Heart left ventricle (tissue), 16 donors: ENCODE results near the gene TRPV6. TPM values are rescaled to one million over a fixed set of nuclear protein-coding genes. Genes with fewer than 3 reads are reported as not detected.

ENCODE experiments used
- ATAC-seq, 4 donors: fragments of 200-7000 bp; cut with Tn5 transposase; one replicate each; pipeline ENCODE4 v1.9.1; 2020 to 2022; ENCODE audit warnings: moderate library complexity in 4 of 4, mild to moderate bottlenecking in 3 of 4, moderate number of reproducible peaks in 1 of 4
- DNase-seq, 5 donors: peaks; one replicate each; pipeline ENCODE4 v3.0.0-alpha.2; 2020
- H3K27ac ChIP-seq, 12 donors: fragments of 200-600 bp; sonication (generic) in 4 of 12; one replicate each; pipeline versions ENCODE4 v1.5.0 to v1.8.0; 2016 to 2022; ENCODE audit warnings: mild to moderate bottlenecking in 2 of 12
- H3K27me3 ChIP-seq, 9 donors: fragments of 200-600 bp; sonication (generic) in 2 of 9; one replicate each; pipeline versions ENCODE4 v1.5.1 to v1.8.0; 2016 to 2022; ENCODE audit warnings: mild to moderate bottlenecking in 3 of 9
- H3K36me3 ChIP-seq, 9 donors: fragments of 200-600 bp; sonication (generic) in 2 of 9; one replicate each; pipeline versions ENCODE4 v1.5.0 to v1.8.0; 2018 to 2022; ENCODE audit warnings: mild to moderate bottlenecking in 2 of 9
- H3K4me1 ChIP-seq, 12 donors: fragments of 200-600 bp; sonication (generic) in 4 of 12; one replicate each; pipeline versions ENCODE4 v1.5.0 to v1.8.0; 2016 to 2022; ENCODE audit warnings: mild to moderate bottlenecking in 3 of 12
- H3K4me3 ChIP-seq, 12 donors: fragments of 200-600 bp; sonication (generic) in 4 of 12; one replicate each; pipeline versions ENCODE4 v1.5.0 to v1.8.0; 2017 to 2022; ENCODE audit warnings: mild to moderate bottlenecking in 9 of 12, moderate library complexity in 4 of 12
- H3K9me3 ChIP-seq, 12 donors: fragments of 200-600 bp; sonication (generic) in 4 of 12; one replicate each; pipeline versions ENCODE4 v1.5.0 to v1.8.0; 2016 to 2022; ENCODE audit warnings: mild to moderate bottlenecking in 1 of 12
- POLR2A ChIP-seq, 2 donors: fragments of 450-650 bp; IDR thresholded peaks; one replicate each; pipeline ENCODE4 v1.6.1; 2017; ENCODE audit warnings: antibody characterized with exemption in 2 of 2, mild to moderate bottlenecking in 2 of 2, moderate library complexity in 2 of 2
- WGBS, 4 donors: extraction: QIAGEN DNeasy Blood & Tissue Kit in 2 of 4; methylation state at CpG; one replicate each; pipeline versions ENCODE4 v1.1.5 to v1.1.7; 2013 to 2018; 5-methylcytosine and 5-hydroxymethylcytosine counted together
- intact Hi-C, 10 donors: fragments of 100-400 bp; cut with DNase I; formaldehyde crosslinking; loops; one replicate each; pipeline versions ENCODE4 v1.11.1 to v1.14.2; 2022
- polyA plus RNA-seq, 2 donors: library from polyadenylated mRNA; stranded (reverse); fragments of 200-250 nt; gene quantifications; one replicate each; pipeline ENCODE4 v1.2.3, GENCODE V29; 2013
- total RNA-seq, 9 donors: library from RNA; depleted of rRNA in 2 of 9; stranded (reverse); fragments of >200 nt in 2 of 9; fragmentation: NEBNext Ultra II Directional in 3 of 9; extraction: Animal tissue kit (Norgen Biotek cat#: 25700) in 3 of 9; gene quantifications; one replicate each; pipeline versions ENCODE4 v1.1.0 to v1.2.4, GENCODE V29; 2016 to 2023
- TF ChIP-seq, protein P1 (sequence below), 12 donors: fragments of 200-600 bp; sonication (generic) in 4 of 12; IDR thresholded peaks; one replicate each; pipeline versions ENCODE4 v1.5.0 to v1.8.0; 2018 to 2022; ENCODE audit warnings: antibody characterized with exemption in 12 of 12, mild to moderate bottlenecking in 5 of 12
- donor health status: ischemic (EF 13 %, LVEDD 7.1; RV severe dilation, severe dysfunction).
- donor health status: healthy with polysubstance abuse.
- donor health status: DM: no; HTN: yes; CAD: no.
- donor health status: DM: no; HTN: no; CAD: no.
- donor health status: ischemic (EF 25% LVEDD 6.9; RV normal size, moderate dysfunction).
- donor health status: ischemic (EF 25% LVEDD 5.7; RV mildly dilated, moderate dysfunction).
- donor health status: healthy.
- donor health status: DM: yes; HTN: yes; CAD: no.
- donor health status: ischemic (EF 35%, LVEDD 5.7; RV mildly dilated, moderate dysfunction).
- donor health status: nonischemic (EF 11% LVEDD 7.7; RV severe dilation, severe dysfunction).
- donor health status: DM: yes; HTN: yes; CAD: no.
- donor health status: PGD.
- donor health status: ischemic (EF 29% LVEDD 5.4; RV normal size, mild dysfunction).
- donor health status: nonischemic (EF 23%, LVEDD 6.1; RV moderate dilation, normal function).

TRPV6 gene
- total and polyA plus RNA-seq, 11 donors = 0.68 TPM; not detected in 10

DNA sequence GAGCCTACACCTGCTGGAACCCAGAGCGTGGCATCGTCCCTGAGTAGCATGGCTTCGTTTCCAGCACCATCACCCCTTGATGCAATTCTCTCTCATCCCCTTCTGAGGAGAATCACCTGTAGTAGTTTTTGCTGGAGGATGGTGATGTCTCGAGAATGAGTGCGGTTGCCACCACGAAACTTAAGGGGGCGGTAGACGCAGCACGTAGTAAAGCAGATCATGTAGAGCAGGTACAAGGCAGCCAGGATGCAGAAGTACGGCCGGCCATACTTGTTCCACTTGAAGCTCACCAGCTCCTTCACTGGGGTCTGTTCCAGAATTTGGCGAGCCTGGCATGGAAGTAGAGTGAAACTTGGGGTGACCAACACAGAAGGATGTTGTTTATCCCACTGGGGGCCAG, 39.9 kb upstream of the TRPV6 start:
- Histone ChIP-seq H3K36me3 (no peaks in the 10 kb centered on the region), H3K4me3 (no peak overlapping the region), H3K27me3 (no peaks in the 10 kb centered on the region), H3K9me3 (no peaks in the 10 kb centered on the region), H3K27ac (no peak overlapping the region), H3K4me1 (peaks cover 0 to 8% (median 0%) of the 10 kb centered on the region in 12 donors)
- TF ChIP-seq POLR2A (IDR thresholded peaks at IDR 0.05) = no peak
- TF ChIP-seq, protein P1, sequence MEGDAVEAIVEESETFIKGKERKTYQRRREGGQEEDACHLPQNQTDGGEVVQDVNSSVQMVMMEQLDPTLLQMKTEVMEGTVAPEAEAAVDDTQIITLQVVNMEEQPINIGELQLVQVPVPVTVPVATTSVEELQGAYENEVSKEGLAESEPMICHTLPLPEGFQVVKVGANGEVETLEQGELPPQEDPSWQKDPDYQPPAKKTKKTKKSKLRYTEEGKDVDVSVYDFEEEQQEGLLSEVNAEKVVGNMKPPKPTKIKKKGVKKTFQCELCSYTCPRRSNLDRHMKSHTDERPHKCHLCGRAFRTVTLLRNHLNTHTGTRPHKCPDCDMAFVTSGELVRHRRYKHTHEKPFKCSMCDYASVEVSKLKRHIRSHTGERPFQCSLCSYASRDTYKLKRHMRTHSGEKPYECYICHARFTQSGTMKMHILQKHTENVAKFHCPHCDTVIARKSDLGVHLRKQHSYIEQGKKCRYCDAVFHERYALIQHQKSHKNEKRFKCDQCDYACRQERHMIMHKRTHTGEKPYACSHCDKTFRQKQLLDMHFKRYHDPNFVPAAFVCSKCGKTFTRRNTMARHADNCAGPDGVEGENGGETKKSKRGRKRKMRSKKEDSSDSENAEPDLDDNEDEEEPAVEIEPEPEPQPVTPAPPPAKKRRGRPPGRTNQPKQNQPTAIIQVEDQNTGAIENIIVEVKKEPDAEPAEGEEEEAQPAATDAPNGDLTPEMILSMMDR (IDR thresholded peaks at IDR 0.05) = no peak
- 62 to 67% (median 64%) methylated on average over 11 to 12 of the region's 12 CpGs for WGBS, 4 donors
- intact Hi-C loops = no loop called here
- DNase-seq (no peak), ATAC-seq (no peak)

DNA sequence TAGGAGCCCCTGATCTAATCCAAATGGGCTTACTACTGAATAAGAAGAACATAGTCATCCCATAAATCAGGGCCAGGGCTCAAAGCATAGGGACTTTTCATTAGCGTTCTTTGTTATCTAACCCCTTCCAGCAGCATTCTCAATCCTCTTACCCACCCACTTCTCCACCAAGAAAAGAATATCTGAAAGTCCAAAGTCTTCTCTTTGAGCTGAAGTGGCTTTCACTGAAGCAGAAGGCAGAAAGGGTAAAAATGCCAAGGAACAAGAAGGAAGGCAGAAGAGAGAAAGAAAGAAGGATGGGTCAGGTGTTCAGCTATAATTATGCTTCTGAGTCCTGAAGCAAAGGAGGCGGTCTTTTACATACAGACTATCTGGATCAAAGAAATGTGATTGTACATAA, 37.8 kb upstream of the TRPV6 start:
- no peak for DNase-seq
- H3K27ac ChIP-seq = no peak overlapping the region
- TF ChIP-seq, protein P1 (IDR thresholded peaks at IDR 0.05) = no peak
- no peak for TF ChIP-seq POLR2A (IDR thresholded peaks at IDR 0.05)
- no peak for ATAC-seq
- H3K4me3 ChIP-seq = no peak overlapping the region
- peaks cover 0 to 9% (median 0%) of the 10 kb centered on the region in 9 donors for H3K27me3 ChIP-seq
- WGBS, 4 donors = 43 to 63% (median 49%) methylated on average over 2 of the region's 2 CpGs
- intact Hi-C loops = no loop called here
- H3K9me3 ChIP-seq = no peaks in the 10 kb centered on the region
- no peaks in the 10 kb centered on the region for H3K36me3 ChIP-seq
- H3K4me1 ChIP-seq = peaks cover 0 to 8% (median 0%) of the 10 kb centered on the region in 12 donors

DNA sequence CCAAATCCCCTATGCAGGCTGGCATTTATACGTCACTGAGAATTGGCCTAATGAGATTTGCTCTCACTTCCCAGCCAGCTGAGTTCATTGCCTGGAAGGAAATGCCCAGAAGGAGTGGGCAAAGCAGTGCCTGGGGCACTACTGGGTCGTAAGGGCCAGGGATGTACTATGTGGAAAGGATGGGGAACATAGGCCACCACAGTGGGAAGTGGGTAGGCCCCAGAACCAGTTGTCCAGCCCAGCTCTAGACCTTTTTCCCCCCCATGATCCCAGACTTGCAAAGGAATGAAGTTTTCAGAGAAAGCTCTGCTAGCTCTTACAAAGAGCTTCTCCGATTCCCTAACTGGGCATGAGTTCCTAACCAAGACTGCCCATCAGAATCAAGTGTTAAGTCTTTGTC, 34.1 kb upstream of the TRPV6 start:
- Histone ChIP-seq H3K4me1 (no peaks in the 10 kb centered on the region), H3K36me3 (no peaks in the 10 kb centered on the region), H3K27me3 (peaks cover 0 to 12% (median 0%) of the 10 kb centered on the region in 9 donors), H3K27ac (no peak overlapping the region), H3K4me3 (no peak overlapping the region), H3K9me3 (no peaks in the 10 kb centered on the region)
- intact Hi-C loops = no loop called here
- TF ChIP-seq, protein P1 (IDR thresholded peaks at IDR 0.05) = no peak
- no peak for TF ChIP-seq POLR2A (IDR thresholded peaks at IDR 0.05)
- 73 to 93% (median 85%) methylated on average over 3 of the region's 3 CpGs for WGBS, 4 donors
- DNase-seq (no peak), ATAC-seq (no peak)

DNA sequence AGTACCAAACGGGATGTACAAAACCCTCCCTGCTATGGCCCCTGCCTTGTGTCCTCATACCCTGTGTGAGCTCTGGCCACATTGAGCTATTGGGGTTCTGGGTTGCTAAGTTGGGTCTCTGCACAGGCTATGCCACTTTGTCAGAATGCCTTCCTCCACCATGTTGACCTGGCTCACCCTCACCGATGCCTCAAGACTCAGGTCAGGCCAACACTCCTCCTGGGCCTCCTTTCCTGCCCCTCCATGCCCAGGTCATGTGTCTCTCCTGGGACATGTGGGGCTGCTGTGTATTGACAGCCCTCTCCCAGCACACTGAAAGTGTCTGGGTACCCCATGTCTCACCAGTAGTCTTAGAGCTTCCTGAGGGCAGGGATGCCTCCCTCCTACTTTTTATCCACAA, 33.4 kb upstream of the TRPV6 start:
- 70 to 77% (median 74%) methylated on average over 2 of the region's 2 CpGs for WGBS, 4 donors
- H3K27ac ChIP-seq = no peak overlapping the region
- no peaks in the 10 kb centered on the region for H3K4me1 ChIP-seq
- no peaks in the 10 kb centered on the region for H3K9me3 ChIP-seq
- intact Hi-C loops = no loop called here
- H3K27me3 ChIP-seq = peaks cover 0 to 12% (median 0%) of the 10 kb centered on the region in 9 donors
- DNase-seq (no peak), ATAC-seq (no peak)
- no peak for TF ChIP-seq POLR2A (IDR thresholded peaks at IDR 0.05)
- TF ChIP-seq, protein P1 (IDR thresholded peaks at IDR 0.05) = no peak
- no peaks in the 10 kb centered on the region for H3K36me3 ChIP-seq
- H3K4me3 ChIP-seq = no peak overlapping the region
